Endothelial cell (in vitro differentiated cells): Measurements from ENCODE around the gene SLC25A13. TPM values are rescaled to one million over a fixed set of nuclear protein-coding genes. Genes with fewer than 3 reads are reported as not detected.

Experiments used
- DNase-seq: peaks from one replicate; pipeline ENCODE4 v3.0.0; 2021; ENCODE audit warnings: low spot score
- H3K27ac Mint-ChIP-seq: one replicate; pipeline ENCODE4 v1.8.0; 2021; ENCODE audit warnings: mixed read lengths, inconsistent platforms; ENCODE audit not compliant: unreplicated experiment
- H3K27me3 Mint-ChIP-seq: one replicate; pipeline ENCODE4 v1.8.0; 2021; ENCODE audit warnings: mild to moderate bottlenecking, moderate library complexity, mixed read lengths, inconsistent platforms; ENCODE audit not compliant: unreplicated experiment
- H3K36me3 Mint-ChIP-seq: one replicate; pipeline ENCODE4 v1.8.0; 2021; ENCODE audit warnings: mild to moderate bottlenecking, low read depth, mixed read lengths, inconsistent platforms; ENCODE audit not compliant: unreplicated experiment
- H3K4me1 Mint-ChIP-seq: one replicate; pipeline ENCODE4 v1.8.0; 2021; ENCODE audit warnings: mild to moderate bottlenecking, mixed read lengths, inconsistent platforms; ENCODE audit not compliant: unreplicated experiment
- H3K4me3 Mint-ChIP-seq: one replicate; pipeline ENCODE4 v1.8.0; 2021; ENCODE audit warnings: mild to moderate bottlenecking, mixed read lengths, inconsistent platforms; ENCODE audit not compliant: unreplicated experiment
- H3K9me3 Mint-ChIP-seq: one replicate; pipeline ENCODE4 v1.8.0; 2021; ENCODE audit warnings: mixed read lengths, inconsistent platforms; ENCODE audit not compliant: unreplicated experiment
- total RNA-seq: library from RNA; stranded (reverse); fragmentation: NEBNext Ultra II Directional; extraction: Animal tissue kit (Norgen Biotek cat#: 25700); gene quantifications from one replicate; pipeline ENCODE4 v1.2.1, GENCODE V29; 2021; ENCODE audit not compliant: unreplicated experiment
- TF ChIP-seq, protein P1 (sequence below): fragments of 200-600 bp; sonication (generic); IDR thresholded peaks from one replicate; pipeline ENCODE4 v1.5.0; 2021; ENCODE audit warnings: antibody characterized with exemption; ENCODE audit not compliant: unreplicated experiment

Gene SLC25A13
- total RNA-seq, 1 donor from 2014 or later, result 69.6 TPM

- Mint-ChIP-seq H3K27me3 (peaks cover 7% of the 10 kb centered on the region), H3K27ac (no peak overlapping the region), H3K4me3 (peak overlapping the region; percentile 74), H3K4me1 (peaks cover 16% of the 10 kb centered on the region), H3K9me3 (no peaks in the 10 kb centered on the region), H3K36me3 (peaks cover 6% of the 10 kb centered on the region)
- DNase-seq, result no peak
- TF ChIP-seq, protein P1, sequence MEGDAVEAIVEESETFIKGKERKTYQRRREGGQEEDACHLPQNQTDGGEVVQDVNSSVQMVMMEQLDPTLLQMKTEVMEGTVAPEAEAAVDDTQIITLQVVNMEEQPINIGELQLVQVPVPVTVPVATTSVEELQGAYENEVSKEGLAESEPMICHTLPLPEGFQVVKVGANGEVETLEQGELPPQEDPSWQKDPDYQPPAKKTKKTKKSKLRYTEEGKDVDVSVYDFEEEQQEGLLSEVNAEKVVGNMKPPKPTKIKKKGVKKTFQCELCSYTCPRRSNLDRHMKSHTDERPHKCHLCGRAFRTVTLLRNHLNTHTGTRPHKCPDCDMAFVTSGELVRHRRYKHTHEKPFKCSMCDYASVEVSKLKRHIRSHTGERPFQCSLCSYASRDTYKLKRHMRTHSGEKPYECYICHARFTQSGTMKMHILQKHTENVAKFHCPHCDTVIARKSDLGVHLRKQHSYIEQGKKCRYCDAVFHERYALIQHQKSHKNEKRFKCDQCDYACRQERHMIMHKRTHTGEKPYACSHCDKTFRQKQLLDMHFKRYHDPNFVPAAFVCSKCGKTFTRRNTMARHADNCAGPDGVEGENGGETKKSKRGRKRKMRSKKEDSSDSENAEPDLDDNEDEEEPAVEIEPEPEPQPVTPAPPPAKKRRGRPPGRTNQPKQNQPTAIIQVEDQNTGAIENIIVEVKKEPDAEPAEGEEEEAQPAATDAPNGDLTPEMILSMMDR, result no peak
Measured at GRCh38 chr7:96322847-96323461, 1.1 kb upstream of the SLC25A13 start.

- TF ChIP-seq, protein P1, result no peak
- H3K9me3 Mint-ChIP-seq, result no peaks in the 10 kb centered on the region
- no peak for DNase-seq
- H3K27ac Mint-ChIP-seq, result no peak overlapping the region
- peak overlapping the region; percentile 89 for H3K4me3 Mint-ChIP-seq
- peaks cover 12% of the 10 kb centered on the region for H3K4me1 Mint-ChIP-seq
- H3K27me3 Mint-ChIP-seq, result peaks cover 7% of the 10 kb centered on the region
- H3K36me3 Mint-ChIP-seq, result peaks cover 6% of the 10 kb centered on the region
Measured at GRCh38 chr7:96322373-96322695, 436 bp upstream of the SLC25A13 start.

- Mint-ChIP-seq H3K4me3 (peak overlapping the region; percentile 94), H3K27ac (peak overlapping the region; percentile 99), H3K27me3 (peaks cover 7% of the 10 kb centered on the region), H3K36me3 (peaks cover 6% of the 10 kb centered on the region), H3K4me1 (peaks cover 12% of the 10 kb centered on the region), H3K9me3 (no peaks in the 10 kb centered on the region)
- peak; percentile 72 for DNase-seq
- TF ChIP-seq, protein P1, result no peak
Measured at GRCh38 chr7:96321031-96321657, 754 bp downstream of the SLC25A13 start.

GRCh38 chr7:96320442-96320841, 1.5 kb downstream of the SLC25A13 start:
- H3K9me3 Mint-ChIP-seq, result no peaks in the 10 kb centered on the region
- DNase-seq, result no peak
- peaks cover 13% of the 10 kb centered on the region for H3K4me1 Mint-ChIP-seq
- peaks cover 7% of the 10 kb centered on the region for H3K27me3 Mint-ChIP-seq
- peaks cover 6% of the 10 kb centered on the region for H3K36me3 Mint-ChIP-seq
- peak overlapping the region; percentile 99 for H3K27ac Mint-ChIP-seq
- H3K4me3 Mint-ChIP-seq, result peak overlapping the region; percentile 94
- TF ChIP-seq, protein P1, result no peak

GRCh38 chr7:96319439-96319838, 2.5 kb downstream of the SLC25A13 start:
- no peak overlapping the region for H3K27ac Mint-ChIP-seq
- H3K27me3 Mint-ChIP-seq, result peaks cover 5% of the 10 kb centered on the region
- H3K4me1 Mint-ChIP-seq, result peaks cover 22% of the 10 kb centered on the region
- TF ChIP-seq, protein P1, result no peak
- peaks cover 6% of the 10 kb centered on the region for H3K36me3 Mint-ChIP-seq
- H3K4me3 Mint-ChIP-seq, result no peak overlapping the region
- H3K9me3 Mint-ChIP-seq, result no peaks in the 10 kb centered on the region
- no peak for DNase-seq
